H9 (cell line): ENCODE results near the gene FAS. TPM values are rescaled to one million over a fixed set of nuclear protein-coding genes. Genes with fewer than 3 reads are reported as not detected.

Experiments
- DNase-seq: peaks from one replicate; pipeline ENCODE4 v3.0.0-alpha.2; 2017
- H2AFZ ChIP-seq: one replicate; pipeline ENCODE4 v1.6.1; 2013; ENCODE audit warnings: mild to moderate bottlenecking, low read length, control low read depth, moderate library complexity
- H2AK5ac ChIP-seq: 2 replicates; pipeline ENCODE4 v1.6.1; 2013; ENCODE audit warnings: low read length, control low read depth, mixed read lengths; ENCODE audit not compliant: insufficient read length
- H2BK120ac ChIP-seq: one replicate; pipeline ENCODE4 v1.6.1; 2013; ENCODE audit warnings: low read depth, mild to moderate bottlenecking, low read length, control low read depth, inconsistent platforms; ENCODE audit not compliant: poor library complexity, severe bottlenecking
- H2BK12ac ChIP-seq: 2 replicates; pipeline ENCODE4 v1.6.1; 2013; ENCODE audit warnings: low read length, control low read depth, mixed read lengths, low read depth; ENCODE audit not compliant: insufficient read length
- H2BK15ac ChIP-seq: 2 replicates; pipeline ENCODE4 v1.6.1; 2013; ENCODE audit warnings: low read depth, low read length, control low read depth
- H2BK20ac ChIP-seq: one replicate; pipeline ENCODE4 v1.6.1; 2013; ENCODE audit warnings: low read depth, mild to moderate bottlenecking, low read length, control low read depth, inconsistent platforms; ENCODE audit not compliant: poor library complexity, severe bottlenecking
- H2BK5ac ChIP-seq: 2 replicates; pipeline ENCODE4 v1.6.1; 2013; ENCODE audit warnings: low read length, control low read depth, mixed read lengths; ENCODE audit not compliant: insufficient read length
- H3K14ac ChIP-seq: 2 replicates; pipeline ENCODE4 v1.6.1; 2013; ENCODE audit warnings: low read length, control low read depth; ENCODE audit not compliant: insufficient read depth
- H3K18ac ChIP-seq: 2 replicates; pipeline ENCODE4 v1.6.1; 2013; ENCODE audit warnings: low read depth, mild to moderate bottlenecking, mixed read lengths, low read length, control low read depth; ENCODE audit not compliant: insufficient read length
- H3K23ac ChIP-seq: 2 replicates; pipeline ENCODE4 v1.6.1; 2013; ENCODE audit warnings: low read length, control low read depth, mixed read lengths, low read depth; ENCODE audit not compliant: insufficient read length
- H3K23me2 ChIP-seq: 2 replicates; pipeline ENCODE4 v1.6.1; 2013; ENCODE audit warnings: low read depth, mild to moderate bottlenecking, mixed read lengths, low read length, control low read depth; ENCODE audit not compliant: insufficient read length, poor library complexity, severe bottlenecking
- H3K27ac ChIP-seq: 2 replicates; pipeline ENCODE4 v1.5.1; 2013; ENCODE audit warnings: low read length, control low read depth, mixed read lengths, low read depth; ENCODE audit not compliant: insufficient read length
- H3K27me3 ChIP-seq: 2 replicates; pipeline ENCODE4 v1.6.1; 2013; ENCODE audit warnings: low read length, control low read depth, inconsistent platforms; ENCODE audit not compliant: insufficient read depth
- H3K4ac ChIP-seq: 2 replicates; pipeline ENCODE4 v1.6.1; 2013; ENCODE audit warnings: low read depth, mild to moderate bottlenecking, control low read depth, inconsistent platforms, low read length, moderate library complexity
- H3K4me1 ChIP-seq: 2 replicates; pipeline ENCODE4 v1.6.1; 2013; ENCODE audit warnings: low read length, control low read depth, inconsistent platforms; ENCODE audit not compliant: insufficient read depth
- H3K4me2 ChIP-seq: 2 replicates; pipeline ENCODE4 v1.6.1; 2013; ENCODE audit warnings: low read length, control low read depth, mixed read lengths; ENCODE audit not compliant: insufficient read length, insufficient read depth
- H3K56ac ChIP-seq: 2 replicates; pipeline ENCODE4 v1.6.1; 2013; ENCODE audit warnings: low read depth, mild to moderate bottlenecking, mixed read lengths, low read length, control low read depth; ENCODE audit not compliant: insufficient read length
- H3K79me1 ChIP-seq: 2 replicates; pipeline ENCODE4 v1.6.1; 2013; ENCODE audit warnings: low read depth, mild to moderate bottlenecking, moderate library complexity, low read length, control low read depth, inconsistent platforms; ENCODE audit not compliant: insufficient read depth, poor library complexity, severe bottlenecking
- H3K79me2 ChIP-seq: 2 replicates; pipeline ENCODE4 v1.6.1; 2013; ENCODE audit warnings: low read length, control low read depth, inconsistent platforms; ENCODE audit not compliant: insufficient read depth
- H3K9ac ChIP-seq: 2 replicates; pipeline ENCODE4 v1.6.1; 2013; ENCODE audit warnings: low read length, control low read depth, mixed read lengths; ENCODE audit not compliant: insufficient read length; ENCODE audit errors: extremely low read depth
- H3K9me3 ChIP-seq: one replicate; pipeline ENCODE4 v1.6.1; 2013; ENCODE audit warnings: low read depth, low read length, inconsistent platforms; ENCODE audit not compliant: control insufficient read depth
- H3T11ph ChIP-seq: one replicate; pipeline ENCODE4 v1.6.1; 2013; ENCODE audit warnings: mild to moderate bottlenecking, low read length, control low read depth, inconsistent platforms
- H4K20me1 ChIP-seq: one replicate; pipeline ENCODE4 v1.6.1; 2013; ENCODE audit not compliant: control insufficient read depth, insufficient read length, insufficient read depth
- H4K5ac ChIP-seq: 2 replicates; pipeline ENCODE4 v1.6.1; 2013; ENCODE audit warnings: low read depth, mild to moderate bottlenecking, mixed read lengths, low read length, control low read depth; ENCODE audit not compliant: insufficient read length
- H4K8ac ChIP-seq: replicated peaks from 2 replicates; pipeline ENCODE4 v1.6.1; 2013; ENCODE audit warnings: low read length, control low read depth, mixed read lengths, low read depth; ENCODE audit not compliant: insufficient read length
- H4K91ac ChIP-seq: 2 replicates; pipeline ENCODE4 v1.6.1; 2013; ENCODE audit warnings: low read depth, mild to moderate bottlenecking, moderate library complexity, mixed read lengths, low read length, control low read depth; ENCODE audit not compliant: insufficient read length
- H3K27ac Mint-ChIP-seq, 3 experiments: 2 replicates in 2 of 3; 3 replicates in 1 of 3; pipeline ENCODE4 v1.8.0; 2020 to 2021; ENCODE audit warnings: mixed read lengths in 3 of 3, mild to moderate bottlenecking in 1 of 3, moderate library complexity in 1 of 3
- H3K27me3 Mint-ChIP-seq: 2 replicates; pipeline ENCODE4 v1.8.0; 2021; ENCODE audit warnings: low read depth, mild to moderate bottlenecking, moderate library complexity, mixed read lengths
- H3K36me3 Mint-ChIP-seq, 3 experiments: 2 replicates in 2 of 3; 3 replicates in 1 of 3; pipeline ENCODE4 v1.8.0; 2020 to 2021; ENCODE audit warnings: low read depth in 3 of 3, mixed read lengths in 3 of 3; ENCODE audit not compliant: insufficient read depth in 1 of 3
- H3K4me1 Mint-ChIP-seq, 2 experiments: 2 replicates each; pipeline ENCODE4 v1.8.0; 2020; ENCODE audit warnings: mixed read lengths in 2 of 2
- H3K4me3 Mint-ChIP-seq, 2 experiments: 2 replicates in 1 of 2; 3 replicates in 1 of 2; pipeline ENCODE4 v1.8.0; 2020 to 2021; ENCODE audit warnings: mild to moderate bottlenecking in 2 of 2, mixed read lengths in 2 of 2, moderate library complexity in 1 of 2
- H3K9me3 Mint-ChIP-seq, 2 experiments: 2 replicates in 1 of 2; 3 replicates in 1 of 2; pipeline ENCODE4 v1.8.0; 2020; ENCODE audit warnings: mild to moderate bottlenecking in 2 of 2, mixed read lengths in 2 of 2, moderate library complexity in 1 of 2
- CTCF ChIP-seq: fragments of 200-600 bp; sonication (generic); conservative IDR thresholded peaks from 3 replicates; pipeline ENCODE4 v1.8.0; 2021; ENCODE audit warnings: antibody characterized with exemption, mild to moderate bottlenecking
- WGBS: extraction: QIAGEN DNeasy Blood & Tissue Kit; methylation state at CpG from one replicate; pipeline ENCODE4 v1.1.7; 2013; ENCODE audit warnings: missing lambda C conversion rate, low lambda C conversion rate, mixed read lengths; ENCODE audit not compliant: insufficient read length; ENCODE audit errors: extremely low coverage; 5-methylcytosine and 5-hydroxymethylcytosine counted together
- total RNA-seq: library from RNA; stranded (reverse); gene quantifications from 2 replicates; pipeline ENCODE4 v1.2.1, GENCODE V29; 2021

Gene FAS
- total RNA-seq, 1 experiment from 2014 or later = 3.0 TPM

DNA sequence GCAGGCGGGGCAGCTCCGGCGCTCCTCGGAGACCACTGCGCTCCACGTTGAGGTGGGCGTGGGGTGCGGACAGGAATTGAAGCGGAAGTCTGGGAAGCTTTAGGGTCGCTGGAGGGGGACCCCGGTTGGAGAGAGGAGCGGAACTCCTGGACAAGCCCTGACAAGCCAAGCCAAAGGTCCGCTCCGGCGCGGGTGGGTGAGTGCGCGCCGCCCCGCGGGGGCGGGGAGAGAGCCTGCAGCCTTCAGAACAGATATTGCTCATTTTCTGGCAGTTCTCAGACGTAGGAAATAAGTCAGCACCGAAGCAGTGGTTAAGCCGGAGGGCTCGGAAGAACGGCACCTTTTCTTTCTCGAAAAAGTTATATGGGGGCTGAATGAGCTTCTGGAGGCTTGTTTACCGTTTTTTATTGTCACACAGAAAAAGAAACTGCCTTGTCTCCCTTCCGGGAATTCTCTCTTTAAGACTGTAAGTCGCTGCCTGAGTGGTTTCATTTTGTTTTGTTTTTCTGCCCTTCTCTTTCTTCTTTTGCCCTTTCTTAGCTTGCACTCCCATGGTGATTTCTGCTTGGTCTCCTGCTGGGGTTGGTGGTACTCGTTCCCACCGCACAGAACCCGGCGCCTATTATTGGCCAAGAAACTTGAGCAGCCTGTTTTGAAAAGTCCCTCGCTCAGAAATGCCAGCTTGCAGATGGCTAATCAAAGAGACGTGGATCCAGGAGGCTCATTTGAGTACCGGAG is 732 bp downstream of the FAS start:
- H3K23ac ChIP-seq = no peak overlapping the region
- no peak for TF ChIP-seq CTCF
- H4K20me1 ChIP-seq = no peaks in the 10 kb centered on the region
- no peaks in the 10 kb centered on the region; the same call in 1 of the 2 replicates for H3K27me3 ChIP-seq
- no peak overlapping the region for H3K4ac ChIP-seq
- H3K18ac ChIP-seq = no peak overlapping the region
- no peak overlapping the region for H4K91ac ChIP-seq
- no peak overlapping the region for H4K8ac ChIP-seq
- Mint-ChIP-seq H3K27me3 (peaks cover 42% of the 10 kb centered on the region), H3K9me3 (0 out of 5 replicates have a peak, but pooled peaks cover 0 to 2% of the 10 kb centered on the region in 2 experiments), H3K4me3 (peak overlapping the region; percentile 86 to 90), H3K36me3 (no peaks in the 10 kb centered on the region; a peak in 1 of 7 replicates), H3K4me1 (peaks cover 23 to 24% of the 10 kb centered on the region in 2 experiments), H3K27ac (no peak overlapping the region)
- H2BK15ac ChIP-seq = no peak overlapping the region
- H3K4me2 ChIP-seq = peak overlapping the region; percentile 44
- H2BK120ac ChIP-seq = no peak overlapping the region
- H3K56ac ChIP-seq = no peak overlapping the region
- H3K9me3 ChIP-seq = no peaks in the 10 kb centered on the region
- no peak overlapping the region for H2AK5ac ChIP-seq
- H2BK12ac ChIP-seq = no peak overlapping the region
- no peak overlapping the region for H3K14ac ChIP-seq
- H3K4me1 ChIP-seq = no peaks in the 10 kb centered on the region
- peaks cover 18% of the 10 kb centered on the region for H3K23me2 ChIP-seq
- H4K5ac ChIP-seq = no peak overlapping the region
- no peak overlapping the region for H3T11ph ChIP-seq
- H2BK5ac ChIP-seq = no peak overlapping the region
- peak overlapping the region; percentile 35 for H3K9ac ChIP-seq
- peak; percentile 59 for DNase-seq
- H3K27ac ChIP-seq = no peak overlapping the region
- H3K79me2 ChIP-seq = no peaks in the 10 kb centered on the region
- H2AFZ ChIP-seq = peak overlapping the region; percentile 24
- no CpG with 5 or more reads among the region's 38 CpGs for WGBS
- H2BK20ac ChIP-seq = no peak overlapping the region
- H3K79me1 ChIP-seq = no peaks in the 10 kb centered on the region
